Body of pancreas (tissue), 4 donors: ENCODE data around the gene ETV4.

Experiments
- POLR2A ChIP-seq, 3 donors: fragments of 450-650 bp; IDR thresholded peaks; one replicate each; pipeline ENCODE4 v1.6.1; 2016; ENCODE audit warnings: antibody characterized with exemption in 3 of 3, mild to moderate bottlenecking in 2 of 3
- TF ChIP-seq, protein P1 (sequence below), 7 experiments: fragments of 450-650 bp in 4 of 7; fragments of 200-600 bp in 3 of 7; sonication (generic) in 3 of 7; IDR thresholded peaks; one replicate each; pipeline ENCODE4 v1.5.1; 2016 to 2019; ENCODE audit warnings: antibody characterized with exemption in 7 of 7

DNA sequence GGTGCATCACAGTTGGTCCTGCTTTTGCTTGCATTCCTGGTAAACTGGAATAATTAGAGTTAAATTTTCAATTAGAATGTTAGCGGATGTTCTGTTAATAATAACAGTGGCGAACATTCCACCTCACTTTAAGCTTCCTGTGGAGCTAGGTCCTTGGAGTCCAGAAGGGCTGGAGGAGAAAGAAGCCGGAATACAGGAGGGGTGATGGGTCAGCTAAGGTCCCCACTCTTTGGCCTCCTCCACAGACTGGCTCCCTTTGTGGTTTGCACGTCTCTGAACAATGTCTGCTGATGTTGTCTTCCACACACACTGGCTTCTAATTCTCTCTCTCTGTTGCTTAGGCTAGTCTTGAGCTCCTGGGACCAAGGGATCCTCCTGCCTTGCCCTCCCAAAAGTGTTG, 35.0 kb upstream of the ETV4 start:
- TF ChIP-seq, protein P1, sequence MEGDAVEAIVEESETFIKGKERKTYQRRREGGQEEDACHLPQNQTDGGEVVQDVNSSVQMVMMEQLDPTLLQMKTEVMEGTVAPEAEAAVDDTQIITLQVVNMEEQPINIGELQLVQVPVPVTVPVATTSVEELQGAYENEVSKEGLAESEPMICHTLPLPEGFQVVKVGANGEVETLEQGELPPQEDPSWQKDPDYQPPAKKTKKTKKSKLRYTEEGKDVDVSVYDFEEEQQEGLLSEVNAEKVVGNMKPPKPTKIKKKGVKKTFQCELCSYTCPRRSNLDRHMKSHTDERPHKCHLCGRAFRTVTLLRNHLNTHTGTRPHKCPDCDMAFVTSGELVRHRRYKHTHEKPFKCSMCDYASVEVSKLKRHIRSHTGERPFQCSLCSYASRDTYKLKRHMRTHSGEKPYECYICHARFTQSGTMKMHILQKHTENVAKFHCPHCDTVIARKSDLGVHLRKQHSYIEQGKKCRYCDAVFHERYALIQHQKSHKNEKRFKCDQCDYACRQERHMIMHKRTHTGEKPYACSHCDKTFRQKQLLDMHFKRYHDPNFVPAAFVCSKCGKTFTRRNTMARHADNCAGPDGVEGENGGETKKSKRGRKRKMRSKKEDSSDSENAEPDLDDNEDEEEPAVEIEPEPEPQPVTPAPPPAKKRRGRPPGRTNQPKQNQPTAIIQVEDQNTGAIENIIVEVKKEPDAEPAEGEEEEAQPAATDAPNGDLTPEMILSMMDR (IDR thresholded peaks at IDR 0.05): no peak
- no peak for TF ChIP-seq POLR2A (IDR thresholded peaks at IDR 0.05)
